Neural cell (in vitro differentiated cells): ENCODE results near the gene TANGO6. TPM values are rescaled to one million over a fixed set of nuclear protein-coding genes. Genes with fewer than 3 reads are reported as not detected.

ENCODE experiments used
- H2AFZ ChIP-seq: fragments of 200-600, 300-800 bp; sonication (generic), shearing (Covaris generic); 2 replicates; pipeline ENCODE4 v1.6.0; 2014; ENCODE audit warnings: low read depth, mild to moderate bottlenecking, antibody characterized with exemption, low read length, moderate library complexity
- H3F3A ChIP-seq: fragments of 200-600 bp; shearing (Covaris generic); 2 replicates; pipeline ENCODE4 v1.6.1; 2016; ENCODE audit warnings: mild to moderate bottlenecking, moderate library complexity, mixed read lengths, antibody characterized with exemption, low read length; ENCODE audit not compliant: insufficient read depth, poor library complexity, severe bottlenecking
- H3K27ac ChIP-seq: fragments of 200-600, 300-800 bp; sonication (generic), shearing (Covaris generic); 2 replicates; pipeline ENCODE4 v1.5.1; 2014; ENCODE audit warnings: mild to moderate bottlenecking, low read length, moderate library complexity
- H3K27me3 ChIP-seq: fragments of 300-800, 200-600 bp; sonication (generic), shearing (Covaris generic); 2 replicates; pipeline ENCODE4 v1.6.0; 2014; ENCODE audit warnings: mild to moderate bottlenecking, low read depth, low read length, moderate library complexity; ENCODE audit not compliant: insufficient read depth
- H3K36me3 ChIP-seq: fragments of 300-800, 200-600 bp; sonication (generic), shearing (Covaris generic); 2 replicates; pipeline ENCODE4 v1.5.1; 2014; ENCODE audit warnings: mild to moderate bottlenecking, antibody characterized with exemption, low read length, moderate library complexity; ENCODE audit not compliant: insufficient read depth
- H3K4me2 ChIP-seq: fragments of 300-800, 200-600 bp; sonication (generic), shearing (Covaris generic); 2 replicates; pipeline ENCODE4 v1.6.0; 2014; ENCODE audit warnings: mild to moderate bottlenecking, low read length
- H3K4me3 ChIP-seq: fragments of 300-800, 200-600 bp; sonication (generic), shearing (Covaris generic); 2 replicates; pipeline ENCODE4 v1.5.1; 2014; ENCODE audit warnings: mild to moderate bottlenecking, low read length, moderate library complexity
- H3K79me2 ChIP-seq: fragments of 200-600 bp; shearing (Covaris generic); replicated peaks from 2 replicates; pipeline ENCODE4 v1.6.0; 2014; ENCODE audit warnings: mild to moderate bottlenecking, low read length, moderate library complexity; ENCODE audit not compliant: insufficient read depth
- H3K9ac ChIP-seq: fragments of 300-800, 200-600 bp; sonication (generic), shearing (Covaris generic); 2 replicates; pipeline ENCODE4 v1.6.1; 2016; ENCODE audit warnings: mild to moderate bottlenecking, low read length, mixed read lengths
- H3K9me2 ChIP-seq: fragments of 200-600 bp; shearing (Covaris generic); 2 replicates; pipeline ENCODE4 v1.6.1; 2016; ENCODE audit warnings: mild to moderate bottlenecking, low read length, mixed read lengths; ENCODE audit not compliant: insufficient read depth
- H3K9me3 ChIP-seq: fragments of 200-600, 300-800 bp; sonication (generic), shearing (Covaris generic); 2 replicates; pipeline ENCODE4 v1.6.1; 2016; ENCODE audit warnings: mild to moderate bottlenecking, mixed run types, low read length, moderate library complexity, mixed read lengths
- H4K20me1 ChIP-seq: fragments of 200-600 bp; shearing (Covaris generic); 2 replicates; pipeline ENCODE4 v1.6.1; 2016; ENCODE audit warnings: mild to moderate bottlenecking, mixed run types; ENCODE audit not compliant: insufficient read depth
- CTCF ChIP-seq: fragments of 450-650 bp; IDR thresholded peaks from 2 replicates; pipeline ENCODE4 v1.5.1; 2014; ENCODE audit warnings: antibody characterized with exemption, mild to moderate bottlenecking, moderate library complexity; ENCODE audit not compliant: poor library complexity, severe bottlenecking
- EP300 ChIP-seq: fragments of 450-650 bp; conservative IDR thresholded peaks from 2 replicates; pipeline ENCODE4 v1.6.1; 2014; ENCODE audit warnings: antibody characterized with exemption, mild to moderate bottlenecking, moderate library complexity; ENCODE audit not compliant: poor library complexity, severe bottlenecking
- EZH2 ChIP-seq: fragments of 200-600, 300-800 bp; shearing (Covaris generic), sonication (generic); IDR thresholded peaks from 2 replicates; pipeline ENCODE4 v1.6.1; 2014; ENCODE audit warnings: antibody characterized with exemption, low read length, borderline replicate concordance, mild to moderate bottlenecking; ENCODE audit not compliant: insufficient read depth, poor library complexity, severe bottlenecking
- MXI1 ChIP-seq: fragments of 450-650 bp; conservative IDR thresholded peaks from 2 replicates; pipeline ENCODE4 v1.6.1; 2014; ENCODE audit warnings: antibody characterized with exemption, mild to moderate bottlenecking; ENCODE audit not compliant: poor library complexity, severe bottlenecking
- POLR2AphosphoS5 ChIP-seq: IDR thresholded peaks from 2 replicates; pipeline ENCODE4 v1.6.1; 2012
- RAD21 ChIP-seq: fragments of 450-650 bp; conservative IDR thresholded peaks from 2 replicates; pipeline ENCODE4 v1.6.1; 2014; ENCODE audit warnings: antibody characterized with exemption, mild to moderate bottlenecking, moderate library complexity
- REST ChIP-seq: IDR thresholded peaks from 2 replicates; pipeline ENCODE4 v1.6.1; 2012; ENCODE audit warnings: borderline replicate concordance
- SMC3 ChIP-seq: fragments of 450-650 bp; conservative IDR thresholded peaks from 2 replicates; pipeline ENCODE4 v1.6.1; 2014; ENCODE audit warnings: antibody characterized with exemption, mild to moderate bottlenecking, moderate library complexity; ENCODE audit not compliant: poor library complexity
- TAF1 ChIP-seq: IDR thresholded peaks from 2 replicates; pipeline ENCODE4 v1.6.1; 2012; ENCODE audit warnings: low read depth
- polyA plus RNA-seq: library from polyadenylated mRNA; depleted of rRNA; stranded (reverse); fragments of >200 nt; gene quantifications from 2 replicates; pipeline ENCODE4 v1.2.3, GENCODE V29; 2014

TANGO6 gene
- polyA plus RNA-seq, 1 donor from 2014 or later = 9.5 TPM

- no peak overlapping the region for H2AFZ ChIP-seq
- H3K36me3 ChIP-seq = no peaks in the 10 kb centered on the region
- no peak overlapping the region for H3K9ac ChIP-seq
- H3F3A ChIP-seq = no peaks in the 10 kb centered on the region
- H3K4me2 ChIP-seq = no peak overlapping the region
- H3K9me2 ChIP-seq = no peaks in the 10 kb centered on the region
- H3K27me3 ChIP-seq = no peaks in the 10 kb centered on the region
- H3K27ac ChIP-seq = no peak overlapping the region
- H3K79me2 ChIP-seq = no peaks in the 10 kb centered on the region
- TF ChIP-seq TAF1 (no peak), SMC3 (no peak), EZH2 (no peak), EP300 (no peak), RAD21 (no peak), REST (no peak), CTCF (no peak), POLR2AphosphoS5 (no peak)
- no peaks in the 10 kb centered on the region for H3K9me3 ChIP-seq
- H3K4me3 ChIP-seq = no peak overlapping the region
- H4K20me1 ChIP-seq = no peaks in the 10 kb centered on the region
Measured at GRCh38 chr16:69033151-69033949, 190.0 kb downstream of the TANGO6 start.

DNA sequence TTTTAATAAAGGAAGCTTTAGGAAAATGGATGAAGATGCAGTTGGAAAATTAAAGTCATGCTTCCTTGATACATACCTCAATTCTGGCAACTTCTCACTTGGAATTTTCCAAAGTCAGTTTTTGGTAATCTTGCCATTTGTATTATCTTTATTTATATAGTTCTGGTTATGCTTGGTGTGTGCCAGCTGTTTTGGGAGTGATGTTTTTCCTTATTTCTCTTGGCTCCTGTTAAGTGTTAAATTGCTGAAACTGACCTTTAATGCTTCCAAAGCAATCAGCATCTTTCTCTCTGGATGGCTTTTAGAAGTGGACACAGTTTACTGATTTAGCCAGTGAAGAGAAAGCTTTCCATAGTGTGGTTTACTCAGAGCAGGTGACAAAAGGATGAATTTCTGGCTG lies 192.0 kb downstream of the TANGO6 start:
- Histone ChIP-seq H4K20me1 (no peaks in the 10 kb centered on the region), H3K4me3 (no peak overlapping the region), H3K9ac (no peak overlapping the region), H3K36me3 (no peaks in the 10 kb centered on the region), H3K9me3 (no peaks in the 10 kb centered on the region), H3K27ac (no peak overlapping the region), H3K4me2 (no peak overlapping the region), H3K9me2 (no peaks in the 10 kb centered on the region), H2AFZ (no peak overlapping the region), H3K27me3 (no peaks in the 10 kb centered on the region), H3F3A (no peaks in the 10 kb centered on the region), H3K79me2 (no peaks in the 10 kb centered on the region)
- TF ChIP-seq REST (no peak), TAF1 (no peak), EP300 (no peak), RAD21 (no peak), CTCF (no peak), POLR2AphosphoS5 (no peak), MXI1 (no peak), EZH2 (no peak), SMC3 (no peak)
